Measurements from ENCODE around the gene EPN2.

GRCh38 chr17:19357351-19357750 is 120.2 kb downstream of the EPN2 start:
- TF ChIP-seq CTCF (IDR thresholded peaks at IDR 0.05), result no peak
- no peak for TF ChIP-seq POLR2A (IDR thresholded peaks at IDR 0.05)
